NT2/D1 (cell line): Measurements from ENCODE around the gene COPE.
A peak's percentile ranks its signal among the peaks of the same experiment; 100 is the strongest.

ENCODE experiments used
- DNase-seq: peaks from one replicate; pipeline ENCODE4 v3.0.0-alpha.2; 2011; ENCODE audit warnings: low read depth, low spot score
- H3K27me3 ChIP-seq: 2 replicates; pipeline ENCODE4 v1.6.0; 2011; ENCODE audit warnings: mild to moderate bottlenecking; ENCODE audit not compliant: insufficient read length, insufficient read depth
- H3K36me3 ChIP-seq: 2 replicates; pipeline ENCODE4 v1.6.1; 2011; ENCODE audit warnings: mild to moderate bottlenecking, low read length, mixed read lengths; ENCODE audit not compliant: insufficient read depth, insufficient read length
- H3K4me1 ChIP-seq: 2 replicates; pipeline ENCODE4 v1.5.1; 2011; ENCODE audit not compliant: insufficient read depth, insufficient read length
- H3K4me3 ChIP-seq: 2 replicates; pipeline ENCODE4 v1.5.1; 2011; ENCODE audit warnings: low read depth; ENCODE audit not compliant: insufficient read length
- H3K9ac ChIP-seq: 2 replicates; pipeline ENCODE4 v1.6.0; 2011; ENCODE audit warnings: low read depth; ENCODE audit not compliant: insufficient read length
- H3K9me3 ChIP-seq: 2 replicates; pipeline ENCODE4 v1.5.1; 2011; ENCODE audit warnings: mild to moderate bottlenecking, low read length; ENCODE audit not compliant: insufficient read depth
- SUZ12 ChIP-seq: IDR thresholded peaks from 2 replicates; pipeline ENCODE4 v1.6.1; 2011; ENCODE audit not compliant: insufficient read length, insufficient read depth; ENCODE audit errors: extremely low read depth
- YY1 ChIP-seq: IDR thresholded peaks from 2 replicates; pipeline ENCODE4 v1.6.1; 2011; ENCODE audit not compliant: insufficient read length, insufficient read depth
- ZNF274 ChIP-seq: IDR thresholded peaks from 2 replicates; pipeline ENCODE4 v1.6.1; 2011; ENCODE audit warnings: mild to moderate bottlenecking, low read depth, low read length

COPE gene

GRCh38 chr19:18867751-18868150 is 51.4 kb downstream of the COPE start:
- Histone ChIP-seq H3K4me3 (no peak overlapping the region), H3K9me3 (no peaks in the 10 kb centered on the region), H3K36me3 (peaks cover 72% of the 10 kb centered on the region), H3K9ac (peak overlapping the region; percentile 70), H3K4me1 (peaks cover 16% of the 10 kb centered on the region), H3K27me3 (no peaks in the 10 kb centered on the region)
- TF ChIP-seq YY1, result no peak
- no peak for TF ChIP-seq ZNF274
- DNase-seq, result no peak

- Histone ChIP-seq H3K9me3 (no peaks in the 10 kb centered on the region), H3K4me3 (no peak overlapping the region)
- TF ChIP-seq YY1 (no peak), ZNF274 (no peak)
Measured at GRCh38 chr19:18867199-18867598, 52.0 kb downstream of the COPE start.

GRCh38 chr19:18866800-18867123 is 52.4 kb downstream of the COPE start:
- Histone ChIP-seq H3K9ac (peak overlapping the region; percentile 56), H3K4me3 (no peak overlapping the region), H3K9me3 (no peaks in the 10 kb centered on the region), H3K27me3 (no peaks in the 10 kb centered on the region), H3K4me1 (peaks cover 16% of the 10 kb centered on the region), H3K36me3 (peaks cover 81% of the 10 kb centered on the region)
- TF ChIP-seq SUZ12 (no peak), YY1 (no peak), ZNF274 (no peak)
- DNase-seq, result no peak

More at GRCh38 chr19:18867199-18867598, 52.0 kb downstream of the COPE start:
- Histone ChIP-seq H3K4me1 (peaks cover 16% of the 10 kb centered on the region), H3K36me3 (peaks cover 77% of the 10 kb centered on the region), H3K9ac (peak overlapping the region; percentile 70), H3K27me3 (no peaks in the 10 kb centered on the region)
- no peak for DNase-seq

- Histone ChIP-seq H3K36me3 (peaks cover 87% of the 10 kb centered on the region), H3K4me1 (peaks cover 16% of the 10 kb centered on the region), H3K9ac (peak overlapping the region; percentile 56), H3K27me3 (no peaks in the 10 kb centered on the region), H3K9me3 (no peaks in the 10 kb centered on the region), H3K4me3 (no peak overlapping the region)
- TF ChIP-seq SUZ12, result no peak
- no peak for TF ChIP-seq YY1
- TF ChIP-seq ZNF274, result no peak
- peak; percentile 44 for DNase-seq
Measured at GRCh38 chr19:18865973-18866799, 53.0 kb downstream of the COPE start.

- DNase-seq, result no peak
- Histone ChIP-seq H3K4me1 (peaks cover 16% of the 10 kb centered on the region), H3K9me3 (no peaks in the 10 kb centered on the region), H3K27me3 (no peaks in the 10 kb centered on the region), H3K36me3 (peaks cover 89% of the 10 kb centered on the region), H3K9ac (no peak overlapping the region), H3K4me3 (no peak overlapping the region)
- TF ChIP-seq ZNF274 (no peak), SUZ12 (no peak), YY1 (no peak)
Measured at GRCh38 chr19:18865106-18865972, 53.8 kb downstream of the COPE start.

GRCh38 chr19:18863843-18864362 is 55.3 kb downstream of the COPE start:
- Histone ChIP-seq H3K4me3 (no peak overlapping the region), H3K4me1 (peaks cover 16% of the 10 kb centered on the region), H3K9ac (no peak overlapping the region), H3K9me3 (no peaks in the 10 kb centered on the region), H3K36me3 (peaks cover 95% of the 10 kb centered on the region), H3K27me3 (no peaks in the 10 kb centered on the region)
- TF ChIP-seq YY1, result no peak
- no peak for DNase-seq

GRCh38 chr19:18862976-18863842 is 56.0 kb downstream of the COPE start:
- Histone ChIP-seq H3K4me3 (no peak overlapping the region), H3K27me3 (no peaks in the 10 kb centered on the region), H3K4me1 (peaks cover 16% of the 10 kb centered on the region), H3K36me3 (peaks cover 95% of the 10 kb centered on the region), H3K9me3 (no peaks in the 10 kb centered on the region), H3K9ac (no peak overlapping the region)
- no peak for DNase-seq
- no peak for TF ChIP-seq ZNF274
- no peak for TF ChIP-seq YY1
- TF ChIP-seq SUZ12, result no peak
